ENCODE data around the gene MSI1.

MSI1 gene

DNA sequence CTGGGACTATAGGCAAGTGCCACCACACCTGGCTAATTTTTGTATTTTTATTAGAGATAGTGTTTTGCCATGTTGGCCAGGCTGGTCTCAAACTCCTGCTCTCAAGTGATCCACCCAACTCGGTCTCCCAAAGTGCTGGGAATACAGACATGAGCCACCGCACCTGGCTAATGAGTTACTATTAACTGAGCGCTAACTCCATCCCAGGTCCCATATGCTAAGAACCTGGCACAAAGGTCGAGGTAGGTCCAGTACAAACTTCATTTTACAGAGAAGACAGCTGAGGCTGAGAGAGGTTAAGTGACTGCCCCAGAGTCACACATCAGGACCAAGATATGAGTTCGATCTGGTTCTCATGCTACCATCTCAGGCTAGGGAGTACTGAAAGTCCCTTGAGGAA, 36.9 kb downstream of the MSI1 start:
- no peak for FAIRE-seq
- TF ChIP-seq POLR2AphosphoS5 (IDR thresholded peaks at IDR 0.05; ENCODE audit: low read depth, low read length): no peak
- TF ChIP-seq TAF1 (IDR thresholded peaks at IDR 0.05; ENCODE audit: borderline replicate concordance, low read depth, low read length): no peak
- no peak for TF ChIP-seq POLR2A (IDR thresholded peaks at IDR 0.05; ENCODE audit: low read depth, low read length)
- DNase-seq (ENCODE audit: insufficient read length): no peak

- TF ChIP-seq TAF1 (IDR thresholded peaks at IDR 0.05; ENCODE audit: borderline replicate concordance, low read depth, low read length) (no peak), POLR2A (IDR thresholded peaks at IDR 0.05; ENCODE audit: low read depth, low read length) (no peak), POLR2AphosphoS5 (IDR thresholded peaks at IDR 0.05; ENCODE audit: low read depth, low read length) (no peak)
- no peak for FAIRE-seq
- no peak for DNase-seq (ENCODE audit: insufficient read length)
Measured at GRCh38 chr12:120331390-120331789, 37.6 kb downstream of the MSI1 start.

- no peak for TF ChIP-seq POLR2A (IDR thresholded peaks at IDR 0.05; ENCODE audit: low read depth, low read length)
- no peak for TF ChIP-seq POLR2AphosphoS5 (IDR thresholded peaks at IDR 0.05; ENCODE audit: low read depth, low read length)
- no peak for TF ChIP-seq TAF1 (IDR thresholded peaks at IDR 0.05; ENCODE audit: borderline replicate concordance, low read depth, low read length)
- FAIRE-seq (no peak), DNase-seq (ENCODE audit: insufficient read length) (no peak)
Measured at GRCh38 chr12:120328228-120328627, 40.7 kb downstream of the MSI1 start.

GRCh38 chr12:120327593-120327992, 41.4 kb downstream of the MSI1 start, which contains the start of gene PLA2G1B:
Gene PLA2G1B, minus strand, starts transcription at chr12:120327779. Its CDS starts 26 bp downstream, at chr12:120327753.
- FAIRE-seq (no peak), DNase-seq (ENCODE audit: insufficient read length) (no peak)
- TF ChIP-seq POLR2AphosphoS5 (IDR thresholded peaks at IDR 0.05; ENCODE audit: low read depth, low read length): no peak
- TF ChIP-seq TAF1 (IDR thresholded peaks at IDR 0.05; ENCODE audit: borderline replicate concordance, low read depth, low read length): no peak
- no peak for TF ChIP-seq POLR2A (IDR thresholded peaks at IDR 0.05; ENCODE audit: low read depth, low read length)

GRCh38 chr12:120324841-120325417, 44.0 kb downstream of the MSI1 start:
- FAIRE-seq (no peak), DNase-seq (ENCODE audit: insufficient read length) (no peak)
- TF ChIP-seq TAF1 (IDR thresholded peaks at IDR 0.05; ENCODE audit: borderline replicate concordance, low read depth, low read length): no peak
- no peak for TF ChIP-seq POLR2AphosphoS5 (IDR thresholded peaks at IDR 0.05; ENCODE audit: low read depth, low read length)
- no peak for TF ChIP-seq POLR2A (IDR thresholded peaks at IDR 0.05; ENCODE audit: low read depth, low read length)

GRCh38 chr12:120323772-120324171, 45.2 kb downstream of the MSI1 start:
- FAIRE-seq: no peak
- TF ChIP-seq POLR2A (IDR thresholded peaks at IDR 0.05; ENCODE audit: low read depth, low read length): no peak
- TF ChIP-seq POLR2AphosphoS5 (IDR thresholded peaks at IDR 0.05; ENCODE audit: low read depth, low read length): no peak
- no peak for TF ChIP-seq TAF1 (IDR thresholded peaks at IDR 0.05; ENCODE audit: borderline replicate concordance, low read depth, low read length)

DNA sequence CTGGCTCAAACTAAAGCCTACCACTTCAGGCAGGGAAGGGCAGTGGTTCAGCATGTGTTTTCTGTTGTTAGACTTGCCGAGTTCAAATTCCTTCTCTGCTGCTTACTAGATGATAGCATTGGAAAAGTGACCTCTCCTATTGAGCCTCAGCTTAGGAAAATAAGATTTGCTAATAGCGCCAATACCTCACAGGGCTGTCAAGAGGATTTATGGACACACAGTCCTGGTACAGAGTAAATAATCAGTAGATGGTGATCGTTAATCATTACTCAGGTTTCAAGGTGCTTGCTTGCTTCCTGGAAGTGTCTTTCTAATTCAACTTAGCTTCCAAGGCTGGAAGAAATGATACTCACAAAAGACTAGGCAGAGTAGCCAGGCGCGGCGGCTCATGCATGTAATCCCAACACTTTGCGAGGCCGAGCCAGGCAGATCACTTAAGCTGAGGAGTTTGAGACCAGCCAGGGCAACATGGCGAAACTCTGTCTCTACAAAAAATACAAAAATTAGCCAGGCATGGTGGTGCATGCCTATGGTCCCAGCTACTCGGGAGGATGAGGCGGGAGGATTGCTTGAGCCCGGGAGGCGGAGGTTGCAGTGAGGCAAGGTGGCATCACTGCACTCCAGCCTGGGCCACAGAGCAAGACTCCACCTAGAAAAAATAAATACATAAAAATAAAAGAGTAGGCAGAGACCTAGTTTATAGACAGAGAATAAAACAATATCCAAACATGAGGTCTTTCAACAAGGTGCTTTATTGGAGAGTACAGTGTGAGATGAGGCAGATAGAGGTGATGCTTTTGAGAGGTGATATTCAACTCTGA, 47.4 kb downstream of the MSI1 start:
- no peak for TF ChIP-seq POLR2A (IDR thresholded peaks at IDR 0.05; ENCODE audit: low read depth, low read length)
- TF ChIP-seq TAF1 (IDR thresholded peaks at IDR 0.05; ENCODE audit: borderline replicate concordance, low read depth, low read length): no peak
- TF ChIP-seq POLR2AphosphoS5 (IDR thresholded peaks at IDR 0.05; ENCODE audit: low read depth, low read length): no peak
- DNase-seq (ENCODE audit: insufficient read length) (no peak), FAIRE-seq (no peak)

More at GRCh38 chr12:120323772-120324171, 45.2 kb downstream of the MSI1 start:
- DNase-seq (ENCODE audit: insufficient read length): no peak

GRCh38 chr12:120317224-120318105, 51.5 kb downstream of the MSI1 start:
- DNase-seq (ENCODE audit: insufficient read length) (peak; percentile 91), FAIRE-seq (peak; percentile 96)
- TF ChIP-seq POLR2A (IDR thresholded peaks at IDR 0.05; ENCODE audit: low read depth, low read length): peak; percentile 81
- TF ChIP-seq POLR2AphosphoS5 (IDR thresholded peaks at IDR 0.05; ENCODE audit: low read depth, low read length): peak; percentile 66
- TF ChIP-seq TAF1 (IDR thresholded peaks at IDR 0.05; ENCODE audit: borderline replicate concordance, low read depth, low read length): peak; percentile 94

DNA sequence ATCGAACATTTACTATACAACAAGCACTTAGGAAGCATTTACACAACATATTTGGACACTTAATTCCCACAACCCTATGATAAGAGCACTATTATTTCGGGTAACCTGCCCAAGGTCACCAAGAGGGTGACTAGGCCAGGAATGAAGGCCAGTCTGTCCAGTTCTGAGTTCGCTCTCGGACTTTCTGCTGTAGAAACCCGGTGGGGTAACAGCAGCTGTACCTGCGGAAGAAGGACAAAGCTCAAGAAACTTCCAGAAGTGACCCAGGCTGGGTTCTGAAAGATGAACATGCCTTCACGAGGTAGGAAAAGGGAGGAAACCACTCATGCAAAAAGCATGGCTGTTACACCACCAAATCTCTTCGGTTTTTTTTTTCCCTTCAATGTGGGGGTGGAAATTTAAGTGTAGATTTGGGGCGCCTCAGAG, 52.2 kb downstream of the MSI1 start:
- DNase-seq (ENCODE audit: insufficient read length): no peak
- no peak for TF ChIP-seq POLR2A (IDR thresholded peaks at IDR 0.05; ENCODE audit: low read depth, low read length)
- no peak for TF ChIP-seq TAF1 (IDR thresholded peaks at IDR 0.05; ENCODE audit: borderline replicate concordance, low read depth, low read length)
- TF ChIP-seq POLR2AphosphoS5 (IDR thresholded peaks at IDR 0.05; ENCODE audit: low read depth, low read length): no peak
- no peak for FAIRE-seq

GRCh38 chr12:120314220-120314619, 54.7 kb downstream of the MSI1 start:
- FAIRE-seq (no peak), DNase-seq (ENCODE audit: insufficient read length) (no peak)
- TF ChIP-seq TAF1 (IDR thresholded peaks at IDR 0.05; ENCODE audit: borderline replicate concordance, low read depth, low read length): no peak
- TF ChIP-seq POLR2AphosphoS5 (IDR thresholded peaks at IDR 0.05; ENCODE audit: low read depth, low read length): no peak
- no peak for TF ChIP-seq POLR2A (IDR thresholded peaks at IDR 0.05; ENCODE audit: low read depth, low read length)
